GM23248 (cell line): ENCODE data around the gene DCTN1.

Experiments
- EZH2 ChIP-seq: fragments of 200-600 bp; sonication (generic); IDR thresholded peaks from 2 replicates; pipeline ENCODE4 v1.6.1; 2018; ENCODE audit warnings: antibody characterized with exemption, mild to moderate bottlenecking; ENCODE audit not compliant: insufficient read depth, poor library complexity, severe bottlenecking
- EZH2phosphoT487 ChIP-seq: fragments of 200-600 bp; sonication (generic); IDR thresholded peaks from 2 replicates; pipeline ENCODE4 v1.6.1; 2018; ENCODE audit warnings: antibody characterized with exemption, moderate library complexity, mild to moderate bottlenecking, low read depth; ENCODE audit not compliant: insufficient read depth

DNA sequence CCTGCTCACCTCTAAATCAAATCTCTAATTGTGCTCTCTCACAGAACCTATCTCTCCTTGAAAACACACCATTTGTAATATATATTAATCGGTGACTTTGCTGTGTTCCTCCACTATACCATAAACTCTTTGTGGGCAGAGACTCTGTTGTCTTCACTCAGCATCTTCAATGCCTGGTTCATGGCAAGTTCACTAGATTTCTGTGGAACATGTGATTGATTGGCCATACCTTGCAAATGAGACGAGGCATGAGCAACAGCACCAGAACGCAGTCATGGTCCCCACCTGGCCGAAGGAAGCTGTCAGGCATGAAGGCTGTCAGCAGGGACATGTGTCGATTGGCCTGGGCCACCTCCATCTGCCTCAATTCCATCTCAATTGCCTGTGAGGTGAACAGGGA is 11.6 kb downstream of the DCTN1 start:
- TF ChIP-seq EZH2 = no peak
- TF ChIP-seq EZH2phosphoT487 = no peak
